Activated CD4-positive, alpha-beta T cell treated with anti-CD3 and anti-CD28 coated beads for 48 hours (primary cell): ENCODE results near the gene SOCS4.
A peak's percentile ranks its signal among the peaks of the same experiment; 100 is the strongest.
"Not testable (repeated sequence)": the region's sequence is repeated elsewhere in the genome, so short reads cannot be mapped to it uniquely, and the experiment has no call there.

ENCODE experiments used
- DNase-seq: peaks from one replicate; pipeline ENCODE4 v3.0.0-alpha.2; 2020

Gene SOCS4, protein sequence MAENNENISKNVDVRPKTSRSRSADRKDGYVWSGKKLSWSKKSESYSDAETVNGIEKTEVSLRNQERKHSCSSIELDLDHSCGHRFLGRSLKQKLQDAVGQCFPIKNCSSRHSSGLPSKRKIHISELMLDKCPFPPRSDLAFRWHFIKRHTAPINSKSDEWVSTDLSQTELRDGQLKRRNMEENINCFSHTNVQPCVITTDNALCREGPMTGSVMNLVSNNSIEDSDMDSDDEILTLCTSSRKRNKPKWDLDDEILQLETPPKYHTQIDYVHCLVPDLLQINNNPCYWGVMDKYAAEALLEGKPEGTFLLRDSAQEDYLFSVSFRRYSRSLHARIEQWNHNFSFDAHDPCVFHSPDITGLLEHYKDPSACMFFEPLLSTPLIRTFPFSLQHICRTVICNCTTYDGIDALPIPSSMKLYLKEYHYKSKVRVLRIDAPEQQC

GRCh38 chr14:55026793-55027561, at the start of gene SOCS4, which contains the start of gene WDHD1:
TSS of gene SOCS4 (plus strand) at chr14:55027236. CDS start at chr14:55043042, 15,806 bp downstream.
TSS of gene WDHD1 (minus strand) at chr14:55027099. CDS start at chr14:55026787, 312 bp downstream.
- peak; percentile 98 for DNase-seq

- no peak for DNase-seq
Measured at GRCh38 chr14:54979039-54979438, 48.0 kb upstream of the SOCS4 start.

DNA sequence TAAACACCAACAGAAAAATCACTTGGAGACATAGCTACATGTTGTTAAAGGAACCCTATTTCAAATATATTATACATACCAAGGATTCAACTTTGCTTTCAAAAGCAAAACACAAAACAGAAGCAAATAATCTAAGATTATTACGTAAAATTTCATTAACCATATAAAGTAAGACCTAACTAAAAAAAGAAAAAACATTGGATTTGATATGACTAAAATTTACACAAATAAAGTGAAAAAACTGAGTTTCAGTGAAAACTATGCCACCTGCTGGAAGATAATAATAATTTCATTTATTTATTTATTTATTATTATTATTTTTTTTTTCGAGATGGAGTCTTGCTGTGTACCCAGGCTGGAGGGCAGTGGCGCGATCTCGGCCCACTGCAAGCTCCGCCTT, 45.3 kb upstream of the SOCS4 start:
- no peak for DNase-seq

DNA sequence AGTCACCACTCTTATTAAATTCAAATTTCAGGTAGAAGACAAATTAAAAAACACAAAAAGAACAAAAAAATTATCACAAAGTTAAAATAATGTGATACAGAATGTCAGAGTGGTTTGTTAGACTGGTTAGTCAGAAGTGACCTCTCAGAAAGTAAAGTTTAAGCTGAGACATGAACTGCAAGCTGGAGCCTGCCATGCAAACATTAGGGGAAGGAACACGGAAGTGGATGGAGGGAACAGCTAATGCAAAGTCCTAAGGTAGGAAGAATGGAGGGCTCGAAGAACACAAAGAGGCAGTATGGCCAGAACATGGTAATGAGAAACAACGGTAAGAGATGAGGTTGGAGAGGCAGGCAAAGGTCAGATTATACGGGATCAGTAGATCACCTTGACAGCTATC, 41.9 kb upstream of the SOCS4 start:
- DNase-seq = no peak

DNA sequence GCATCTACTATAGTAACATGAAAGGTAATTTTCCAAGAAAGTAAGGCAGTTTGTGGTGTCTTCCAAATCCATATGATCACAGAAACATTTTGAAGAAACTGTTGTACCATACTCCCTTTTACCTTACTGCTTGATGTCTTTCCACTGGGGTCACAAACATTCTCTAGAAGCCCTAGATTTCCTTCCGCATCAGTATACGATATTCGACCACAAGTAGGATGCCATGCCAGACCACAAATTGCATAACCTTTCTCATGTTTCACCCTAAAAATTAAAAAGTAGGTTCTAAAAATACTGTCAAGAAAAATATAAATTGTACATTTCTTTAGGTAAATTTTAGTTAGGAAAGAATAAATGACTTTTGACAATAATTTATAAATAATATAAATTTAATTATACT, 26.7 kb upstream of the SOCS4 start:
- no peak for DNase-seq

DNA sequence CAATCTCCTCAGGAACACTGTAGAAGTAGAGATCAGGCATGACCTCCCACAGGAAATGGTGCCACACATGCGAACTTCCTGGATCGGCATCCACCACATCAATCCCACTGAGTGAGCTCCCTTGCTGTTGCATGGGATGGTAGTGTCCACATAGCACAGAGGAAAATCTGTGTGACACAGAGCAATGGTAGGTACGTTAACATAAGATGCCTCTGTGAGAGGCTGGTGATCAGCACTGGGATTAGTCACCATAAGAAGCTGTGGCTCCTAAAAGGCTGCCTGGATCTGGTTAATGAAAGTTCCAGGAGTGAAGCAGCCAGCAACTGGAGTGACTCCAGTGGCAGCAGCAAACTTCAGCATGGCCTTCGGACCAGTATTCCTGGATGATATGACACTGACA, 22.0 kb upstream of the SOCS4 start:
- no peak for DNase-seq

DNA sequence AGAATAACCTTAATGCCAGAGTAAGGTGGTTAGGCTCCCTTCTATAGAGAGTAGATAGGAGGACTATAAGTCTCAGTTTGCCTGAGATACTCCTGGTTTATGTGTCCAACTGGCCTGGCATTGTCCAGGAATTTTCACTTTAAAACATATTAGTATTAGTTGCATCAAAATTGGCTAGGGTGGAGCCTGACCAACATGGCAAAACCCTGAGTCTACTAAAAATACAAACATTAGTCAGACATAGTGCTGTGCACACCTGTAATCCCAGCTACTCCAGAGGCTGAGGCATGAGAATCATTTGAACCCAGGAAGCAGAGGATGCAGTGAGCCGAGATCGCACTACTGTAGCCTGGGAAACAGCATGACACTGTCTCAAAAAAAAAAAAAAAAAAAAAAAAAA, 12.0 kb upstream of the SOCS4 start:
- no peak for DNase-seq

- no peak for DNase-seq
Measured at GRCh38 chr14:55019968-55020554, 7.0 kb upstream of the SOCS4 start.

DNA sequence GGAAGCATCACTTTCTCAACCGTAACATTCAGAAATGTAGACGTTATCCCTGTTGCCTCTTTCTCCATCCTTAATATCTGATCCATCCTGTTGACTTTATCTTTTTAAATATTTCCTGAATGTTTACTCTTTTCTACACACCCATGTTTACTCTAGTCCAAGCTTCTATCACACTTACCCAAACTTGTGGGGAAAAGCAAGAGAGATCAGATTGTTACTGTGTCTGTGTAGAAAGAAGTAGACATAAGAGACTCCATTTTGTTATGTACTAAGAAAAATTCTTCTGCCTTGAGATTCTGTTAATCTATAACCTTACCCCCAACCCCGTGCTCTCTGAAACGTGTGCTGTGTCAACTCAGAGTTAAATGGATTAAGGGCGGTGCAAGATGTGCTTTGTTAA, 2.7 kb upstream of the SOCS4 start:
- DNase-seq = not testable (repeated sequence)

- no peak for DNase-seq
Measured at GRCh38 chr14:55025948-55026347, 1.1 kb upstream of the SOCS4 start.

DNA sequence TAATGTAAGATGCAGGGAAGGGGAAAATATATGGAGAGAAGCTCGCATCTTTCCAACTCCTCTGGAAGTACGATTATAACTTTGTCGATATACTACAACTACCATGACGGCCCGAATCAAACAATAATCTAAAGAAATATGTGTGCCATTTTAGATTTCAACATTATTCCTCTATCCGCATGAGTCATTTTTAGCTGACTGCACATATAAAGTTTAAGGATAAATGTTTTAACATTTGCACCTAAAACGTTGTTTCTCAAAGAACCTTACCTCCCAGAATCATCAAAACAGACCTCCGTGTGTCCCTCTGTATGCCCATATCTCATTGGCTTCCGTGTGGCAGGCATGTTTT, 619 bp upstream of the SOCS4 start:
- no peak for DNase-seq

DNA sequence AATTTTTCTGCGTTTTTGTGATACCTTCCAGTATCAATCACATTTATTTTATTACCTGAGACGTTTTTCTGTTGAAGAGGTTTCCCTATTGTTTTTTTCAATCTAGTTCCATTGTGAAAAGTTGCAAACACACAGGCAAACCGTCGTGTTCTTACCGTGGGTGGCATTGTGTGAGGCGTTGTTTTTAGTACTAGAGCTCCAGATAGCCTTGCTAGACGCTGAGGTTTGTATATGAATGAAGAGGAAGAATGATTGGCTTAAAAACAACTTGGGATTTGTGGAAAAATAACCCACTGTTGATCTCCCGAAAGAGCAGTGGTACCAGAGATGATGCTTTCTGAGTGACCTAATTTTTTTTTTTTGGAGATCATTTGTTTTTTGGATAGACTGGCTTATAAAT, 1.0 kb downstream of the SOCS4 start:
- DNase-seq = no peak

GRCh38 chr14:55028476-55028875, 1.4 kb downstream of the SOCS4 start:
- DNase-seq = no peak

DNA sequence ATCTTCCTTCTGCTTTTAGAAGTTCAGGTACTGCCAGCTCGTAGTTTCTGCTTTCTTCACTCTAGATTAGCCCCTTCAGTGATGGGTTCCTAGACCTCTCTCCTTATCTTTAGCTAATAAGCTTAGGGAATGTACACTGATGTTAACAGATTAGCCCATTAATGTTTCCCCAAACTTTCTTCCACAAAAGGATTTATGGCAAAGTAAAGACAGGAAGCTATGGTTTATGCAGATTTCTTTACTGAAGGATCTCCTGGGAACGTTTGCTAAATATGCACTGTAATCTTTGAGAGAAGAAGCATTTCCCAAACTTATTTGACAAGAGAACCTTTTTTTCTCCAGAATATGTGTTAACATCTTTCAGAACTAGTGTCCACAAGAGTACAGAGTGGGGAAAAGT, 4.2 kb downstream of the SOCS4 start:
- no peak for DNase-seq

- not testable (repeated sequence) for DNase-seq
Measured at GRCh38 chr14:55037995-55038394, 11.0 kb downstream of the SOCS4 start.

GRCh38 chr14:55038708-55039107, 11.7 kb downstream of the SOCS4 start:
- no peak for DNase-seq

- no peak for DNase-seq
Measured at GRCh38 chr14:55043528-55043927, 16.5 kb downstream of the SOCS4 start.

GRCh38 chr14:55045087-55045486, 18.1 kb downstream of the SOCS4 start:
- no peak for DNase-seq

DNA sequence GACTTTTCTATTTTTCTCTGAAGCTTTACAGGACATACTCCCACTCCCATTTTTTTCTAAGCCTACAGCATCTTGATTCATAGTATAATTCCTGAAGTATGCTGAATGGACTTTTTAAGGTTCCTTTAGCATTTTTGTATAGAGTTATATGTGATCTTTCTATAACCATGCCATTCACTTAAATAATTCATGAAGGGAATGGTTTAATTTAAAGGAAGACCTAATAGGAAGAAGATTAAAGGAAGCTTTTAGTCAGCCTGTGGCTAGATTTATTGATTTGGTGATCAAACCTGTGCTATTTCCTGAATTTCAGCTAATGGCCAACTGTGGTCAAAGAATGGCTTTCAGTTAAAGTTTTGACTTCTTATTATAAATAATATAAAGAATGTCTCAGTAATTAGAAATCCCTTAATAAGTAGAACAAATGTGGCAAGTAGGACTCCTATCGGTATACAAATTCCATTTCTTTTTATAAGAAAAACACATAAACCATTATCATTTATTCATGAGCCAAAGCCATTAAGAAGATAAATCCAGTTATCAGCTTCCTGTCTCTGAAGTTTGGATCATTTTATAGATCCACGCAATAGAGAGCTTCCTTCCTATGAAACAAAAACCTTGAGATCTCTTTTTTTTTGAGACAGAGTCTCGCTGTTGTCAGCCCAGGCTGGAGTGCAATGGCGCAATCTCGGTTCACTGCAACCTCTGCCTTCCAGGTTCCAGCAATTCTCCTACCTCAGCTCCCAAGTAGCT, 20.4 kb downstream of the SOCS4 start:
- DNase-seq = no peak

GRCh38 chr14:55048900-55049436, 21.9 kb downstream of the SOCS4 start:
- no peak for DNase-seq

GRCh38 chr14:55051165-55051422, 24.1 kb downstream of the SOCS4 start:
- DNase-seq = no peak

DNA sequence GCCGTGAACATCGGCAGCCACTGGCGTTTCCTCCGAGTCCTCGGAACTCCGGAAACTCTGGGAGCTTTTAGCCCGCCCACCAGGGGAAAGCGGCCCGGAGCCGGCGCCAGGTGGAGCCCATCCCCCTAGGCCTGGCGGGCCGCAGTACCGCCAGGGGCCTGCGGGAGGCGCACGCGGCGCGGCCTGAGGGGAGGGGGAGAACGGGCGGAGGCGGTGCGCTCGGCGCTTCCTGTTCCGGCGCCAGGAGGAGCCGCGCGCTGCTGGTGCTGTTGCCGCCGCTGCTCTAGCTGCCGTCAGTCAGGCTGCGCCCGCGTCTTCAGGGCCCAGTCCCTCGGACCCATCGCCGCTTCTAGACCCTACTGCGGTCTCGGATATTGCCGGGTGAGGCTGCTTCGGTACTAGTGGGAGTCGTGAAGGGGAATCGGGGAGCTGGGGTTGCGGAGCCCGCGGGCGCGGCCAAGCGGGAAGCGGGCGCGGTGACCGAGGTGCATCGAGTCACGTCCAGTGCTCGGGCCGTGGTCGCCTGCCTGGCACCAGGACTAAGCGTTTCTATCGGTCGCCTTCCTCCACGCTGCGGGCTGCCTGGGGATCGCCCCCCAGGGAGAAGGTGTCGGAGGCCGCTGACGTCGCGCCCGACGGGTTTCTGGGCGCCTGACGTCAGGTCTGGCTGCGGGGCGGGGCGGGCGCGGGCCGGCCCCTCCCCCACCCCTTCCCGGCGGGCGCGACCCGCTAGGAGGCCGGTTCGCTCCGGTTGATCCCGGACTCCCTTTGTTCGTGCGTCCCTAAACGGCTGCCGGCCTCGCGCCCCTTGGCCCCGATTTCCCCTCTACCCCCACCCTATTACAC, 24.6 kb downstream of the SOCS4 start, which contains the start of gene MAPK1IP1L:
MAPK1IP1L (plus strand) TSS at position 225 of the 846 bp plus-strand sequence. CDS start 10,037 bp downstream, outside the sequence.
- DNase-seq = peak; percentile 92
